Measurements from ENCODE around the gene CGB2. TPM values are rescaled to one million over a fixed set of nuclear protein-coding genes. Genes with fewer than 3 reads are reported as not detected.

The CGB2 gene
- total and polyA plus RNA-seq, 4 donors: 0.58 TPM; not detected in 3

DNA sequence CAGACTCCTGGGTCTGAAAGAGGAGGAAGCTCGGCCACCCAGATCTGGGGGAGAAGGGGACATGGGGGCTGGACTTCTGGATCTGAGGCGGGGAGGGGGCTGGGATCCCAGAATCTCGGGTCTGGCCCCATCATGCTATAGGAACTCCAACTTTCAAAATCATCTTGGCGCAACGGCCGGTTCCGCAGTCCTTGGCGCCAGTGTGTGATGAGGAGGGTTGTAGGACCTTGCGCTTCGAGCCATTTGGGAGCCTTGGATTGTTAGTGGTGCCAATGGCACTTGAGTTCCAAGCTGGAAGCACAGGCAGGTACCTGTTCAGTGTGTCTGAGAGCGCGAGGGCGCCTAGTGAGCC is 37.7 kb upstream of the CGB2 start:
- DNase-seq (no peak), ATAC-seq (ENCODE audit: insufficient read depth, low FRiP score) (no peak)
- no peaks in the 10 kb centered on the region for H3K27me3 ChIP-seq (ENCODE audit: control insufficient read depth in 3 of 3, insufficient read depth in 3 of 3, low read length in 2 of 3)
- peak overlapping the region; percentile 63 for H3K4me3 ChIP-seq
- H3K27ac ChIP-seq (ENCODE audit: low read depth in 1 of 2, low read length in 1 of 2): peak overlapping the region; percentile 27 to 85
- TF ChIP-seq, protein P1, sequence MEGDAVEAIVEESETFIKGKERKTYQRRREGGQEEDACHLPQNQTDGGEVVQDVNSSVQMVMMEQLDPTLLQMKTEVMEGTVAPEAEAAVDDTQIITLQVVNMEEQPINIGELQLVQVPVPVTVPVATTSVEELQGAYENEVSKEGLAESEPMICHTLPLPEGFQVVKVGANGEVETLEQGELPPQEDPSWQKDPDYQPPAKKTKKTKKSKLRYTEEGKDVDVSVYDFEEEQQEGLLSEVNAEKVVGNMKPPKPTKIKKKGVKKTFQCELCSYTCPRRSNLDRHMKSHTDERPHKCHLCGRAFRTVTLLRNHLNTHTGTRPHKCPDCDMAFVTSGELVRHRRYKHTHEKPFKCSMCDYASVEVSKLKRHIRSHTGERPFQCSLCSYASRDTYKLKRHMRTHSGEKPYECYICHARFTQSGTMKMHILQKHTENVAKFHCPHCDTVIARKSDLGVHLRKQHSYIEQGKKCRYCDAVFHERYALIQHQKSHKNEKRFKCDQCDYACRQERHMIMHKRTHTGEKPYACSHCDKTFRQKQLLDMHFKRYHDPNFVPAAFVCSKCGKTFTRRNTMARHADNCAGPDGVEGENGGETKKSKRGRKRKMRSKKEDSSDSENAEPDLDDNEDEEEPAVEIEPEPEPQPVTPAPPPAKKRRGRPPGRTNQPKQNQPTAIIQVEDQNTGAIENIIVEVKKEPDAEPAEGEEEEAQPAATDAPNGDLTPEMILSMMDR (IDR thresholded peaks at IDR 0.05; ENCODE audit: control extremely low read depth, extremely low read depth): no peak
- no peaks in the 10 kb centered on the region for H3K9me3 ChIP-seq (ENCODE audit: control insufficient read depth in 4 of 4, insufficient read depth in 3 of 4, low read length in 3 of 4)
- 2% methylated on average over 13 of the region's 13 CpGs for WGBS, 2 donors
- peaks cover 0 to 10% (median 2%) of the 10 kb centered on the region in 4 donors for H3K36me3 ChIP-seq (ENCODE audit: control insufficient read depth in 4 of 4, insufficient read depth in 4 of 4, low read length in 4 of 4)
- peak overlapping the region; percentile 63 to 77 for H3K9ac ChIP-seq (ENCODE audit: insufficient read depth in 1 of 2, low read length in 2 of 2)
- peaks cover 4 to 22% (median 10%) of the 10 kb centered on the region in 5 donors for H3K4me1 ChIP-seq (ENCODE audit: control insufficient read depth in 5 of 5, insufficient read depth in 5 of 5, low read length in 5 of 5)

GRCh38 chr19:48997972-48998371 is 33.7 kb upstream of the CGB2 start:
- 70 to 86% methylated on average over 5 of the region's 5 CpGs for WGBS, 2 donors
- no peak overlapping the region for H3K4me3 ChIP-seq
- DNase-seq: no peak
- peaks cover 0 to 11% (median 4%) of the 10 kb centered on the region in 5 donors for H3K4me1 ChIP-seq (ENCODE audit: control insufficient read depth in 5 of 5, insufficient read depth in 5 of 5, low read length in 5 of 5)
- peaks cover 0 to 3% (median under 1%) of the 10 kb centered on the region in 4 donors for H3K36me3 ChIP-seq (ENCODE audit: control insufficient read depth in 4 of 4, insufficient read depth in 4 of 4, low read length in 4 of 4)
- ATAC-seq (ENCODE audit: insufficient read depth, low FRiP score): no peak
- H3K9ac ChIP-seq (ENCODE audit: insufficient read depth in 1 of 2, low read length in 2 of 2): no peak overlapping the region
- no peaks in the 10 kb centered on the region for H3K27me3 ChIP-seq (ENCODE audit: control insufficient read depth in 3 of 3, insufficient read depth in 3 of 3, low read length in 2 of 3)
- TF ChIP-seq, protein P1 (IDR thresholded peaks at IDR 0.05; ENCODE audit: control extremely low read depth, extremely low read depth): no peak
- H3K27ac ChIP-seq (ENCODE audit: low read depth in 1 of 2, low read length in 1 of 2): no peak overlapping the region
- no peaks in the 10 kb centered on the region for H3K9me3 ChIP-seq (ENCODE audit: control insufficient read depth in 4 of 4, insufficient read depth in 3 of 4, low read length in 3 of 4)

DNA sequence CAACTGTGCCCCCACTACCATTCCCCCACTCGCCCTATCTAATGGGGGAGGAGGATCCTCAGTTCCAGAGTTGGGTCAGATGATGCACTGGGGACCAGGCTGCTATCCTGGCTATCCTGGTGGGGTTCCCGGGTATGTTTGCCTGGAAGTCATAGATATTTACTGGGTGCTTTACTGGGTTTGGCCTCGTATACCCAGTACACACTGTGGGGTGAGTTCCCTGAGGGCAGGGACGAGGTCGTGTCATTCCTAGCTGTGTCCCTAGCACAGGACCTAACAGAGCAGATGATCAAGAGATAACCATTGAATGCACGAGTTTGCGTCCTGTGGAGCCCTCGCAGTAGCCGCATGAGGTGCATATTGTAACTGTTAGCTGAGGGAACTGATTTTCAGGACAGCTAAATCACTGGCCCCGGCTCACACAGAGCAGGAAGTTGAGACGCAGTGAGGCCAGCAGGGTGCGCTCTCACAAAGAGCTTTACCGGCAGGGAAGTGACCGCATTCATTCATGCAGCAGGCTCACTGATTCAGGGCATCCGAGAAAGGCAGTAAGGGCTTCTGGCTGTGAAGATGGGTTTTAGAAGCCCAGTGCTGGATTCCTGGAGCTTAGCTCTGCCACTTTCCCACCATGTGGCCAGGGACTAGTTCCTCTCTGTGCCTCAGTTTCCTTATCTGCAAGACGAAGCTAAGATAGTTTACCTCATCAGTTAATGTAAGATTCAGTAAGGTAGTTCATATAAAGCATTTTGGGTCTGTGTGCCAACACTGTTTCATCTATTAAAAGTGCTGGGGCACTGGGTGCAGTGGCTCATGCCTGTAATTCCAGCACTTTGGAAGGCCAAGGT is 32.0 kb upstream of the CGB2 start:
- Histone ChIP-seq H3K9ac (ENCODE audit: insufficient read depth in 1 of 2, low read length in 2 of 2) (no peak overlapping the region), H3K27ac (ENCODE audit: low read depth in 1 of 2, low read length in 1 of 2) (no peak overlapping the region), H3K27me3 (ENCODE audit: control insufficient read depth in 3 of 3, insufficient read depth in 3 of 3, low read length in 2 of 3) (no peaks in the 10 kb centered on the region), H3K4me3 (no peak overlapping the region), H3K4me1 (ENCODE audit: control insufficient read depth in 5 of 5, insufficient read depth in 5 of 5, low read length in 5 of 5) (peaks cover 0 to 4% (median 0%) of the 10 kb centered on the region in 5 donors), H3K9me3 (ENCODE audit: control insufficient read depth in 4 of 4, insufficient read depth in 3 of 4, low read length in 3 of 4) (no peaks in the 10 kb centered on the region), H3K36me3 (ENCODE audit: control insufficient read depth in 4 of 4, insufficient read depth in 4 of 4, low read length in 4 of 4) (peaks cover 5 to 12% (median 8%) of the 10 kb centered on the region in 4 donors)
- ATAC-seq (ENCODE audit: insufficient read depth, low FRiP score): no peak
- TF ChIP-seq, protein P1 (IDR thresholded peaks at IDR 0.05; ENCODE audit: control extremely low read depth, extremely low read depth): peak; percentile 45
- WGBS, 2 donors: 61 to 71% methylated on average over 16 of the region's 16 CpGs
- DNase-seq: peak; percentile 37 to 66 (median 47)

Data from lung (tissue), 12 donors.